COLO668 (cell line): ENCODE results near the gene LGR4.
"Not testable (repeated sequence)": the region's sequence is repeated elsewhere in the genome, so short reads cannot be mapped to it uniquely, and the experiment has no call there.

Experiments used
- DNase-seq: peaks from one replicate; lab custom pipeline; 2025; ENCODE audit not compliant: unreplicated experiment; lab: John Stamatoyannopoulos, UW

The LGR4 gene

GRCh38 chr11:27354359-27354965 lies 118.1 kb downstream of the LGR4 start:
- DNase-seq = no peak

DNA sequence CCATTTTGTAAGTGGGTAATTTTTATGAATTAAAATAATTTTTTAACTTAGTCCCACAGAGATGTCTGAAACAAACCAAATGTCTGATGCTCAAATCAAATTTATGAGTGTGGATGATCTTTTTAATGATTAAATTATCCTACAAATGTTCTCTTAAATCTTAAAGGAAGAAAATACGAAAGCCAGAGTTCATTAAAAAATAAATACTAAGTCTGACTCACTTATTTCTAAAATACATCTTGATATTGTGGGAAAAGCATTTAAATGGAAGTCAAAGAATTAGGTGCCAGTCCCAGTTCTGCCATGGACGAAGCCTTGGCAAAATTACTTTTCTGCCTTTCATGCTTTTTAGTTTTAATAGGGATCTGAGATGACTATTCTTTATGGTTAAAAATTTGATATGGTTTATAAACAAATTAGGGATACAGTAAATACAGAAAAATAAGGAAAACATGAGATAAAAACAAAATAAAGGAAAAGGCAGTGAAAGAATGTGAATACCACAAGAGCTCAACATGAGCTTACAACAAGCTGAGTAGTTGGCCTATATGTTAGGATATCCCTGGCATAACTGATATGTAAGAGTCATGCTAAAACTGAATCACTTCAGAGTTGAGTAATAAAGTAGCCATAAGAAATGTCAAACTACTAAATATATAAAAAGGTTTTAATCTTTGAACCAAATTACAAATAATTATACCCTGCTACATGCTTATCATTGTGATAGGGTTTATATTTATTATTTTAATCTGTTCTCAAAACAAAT lies 118.8 kb downstream of the LGR4 start:
- no peak for DNase-seq

- no peak for DNase-seq
Observed at GRCh38 chr11:27352781-27353180, 119.8 kb downstream of the LGR4 start.

- DNase-seq = no peak
Observed at GRCh38 chr11:27350511-27350910, 122.1 kb downstream of the LGR4 start.

- no peak for DNase-seq
Observed at GRCh38 chr11:27349919-27350318, 122.7 kb downstream of the LGR4 start.

DNA sequence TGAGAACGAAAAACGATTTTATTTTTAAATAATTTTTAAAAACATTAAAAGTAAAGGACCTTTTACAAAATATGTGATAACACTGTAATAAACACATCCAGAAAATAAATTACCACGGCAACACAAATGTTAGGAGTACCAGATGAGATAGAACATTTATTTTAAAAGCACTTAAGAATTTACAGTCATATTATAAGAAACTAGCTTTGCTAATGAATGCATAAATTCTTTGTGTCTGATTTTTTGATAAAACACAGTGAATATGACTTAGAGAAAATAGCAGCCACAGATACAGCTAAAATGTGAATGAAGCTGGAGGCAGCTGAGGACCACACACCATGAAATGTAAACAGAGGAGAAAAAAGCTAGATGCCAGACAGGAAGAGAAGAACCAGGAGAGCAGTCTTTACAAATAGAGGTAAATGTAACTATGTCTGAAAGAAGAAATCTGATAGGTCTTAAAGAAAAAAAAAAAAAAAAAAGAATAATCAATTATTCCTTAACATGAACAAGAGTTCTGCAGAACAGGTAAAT lies 124.2 kb downstream of the LGR4 start:
- DNase-seq = no peak

- peak; percentile 24 for DNase-seq
Observed at GRCh38 chr11:27347359-27348339, 124.9 kb downstream of the LGR4 start.

DNA sequence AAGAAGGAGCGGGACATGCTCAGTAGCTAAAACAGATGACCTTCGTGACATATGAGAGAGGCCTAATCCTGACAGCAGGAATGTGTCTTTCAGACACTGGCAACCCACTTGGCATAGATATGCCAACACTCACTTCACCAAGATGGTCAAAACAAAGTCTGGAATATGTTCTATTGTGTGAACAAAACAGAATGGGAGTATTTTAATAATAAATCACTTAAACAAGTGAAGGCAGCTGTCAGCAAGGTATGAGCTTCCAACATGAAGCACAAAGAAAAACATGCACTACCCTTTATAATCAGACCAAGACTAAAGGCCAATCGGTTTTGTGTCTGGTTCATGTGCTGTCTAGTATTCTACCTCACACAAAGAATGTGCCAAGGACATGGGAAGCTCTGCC lies 132.6 kb downstream of the LGR4 start:
- no peak for DNase-seq

- not testable (repeated sequence) for DNase-seq
Observed at GRCh38 chr11:27334764-27335163, 137.8 kb downstream of the LGR4 start.

DNA sequence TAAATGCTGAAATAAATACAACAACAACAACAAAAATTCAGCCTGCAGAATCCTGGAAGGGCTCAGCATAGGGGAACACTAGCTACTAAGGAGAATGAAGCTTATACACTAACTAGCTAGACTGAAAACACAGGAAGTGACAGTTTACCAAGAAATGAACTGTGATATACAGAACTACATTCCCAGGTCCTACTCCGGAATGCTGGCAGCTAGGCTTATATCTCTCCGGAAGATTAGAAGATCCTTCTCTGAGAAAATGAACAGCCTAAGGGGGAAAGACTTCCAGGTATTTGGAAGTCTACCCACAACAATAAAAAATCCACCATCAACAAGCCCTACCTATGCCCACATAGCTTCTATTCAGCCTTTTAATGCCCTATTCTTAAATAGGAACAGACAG lies 140.6 kb downstream of the LGR4 start:
- no peak for DNase-seq

DNA sequence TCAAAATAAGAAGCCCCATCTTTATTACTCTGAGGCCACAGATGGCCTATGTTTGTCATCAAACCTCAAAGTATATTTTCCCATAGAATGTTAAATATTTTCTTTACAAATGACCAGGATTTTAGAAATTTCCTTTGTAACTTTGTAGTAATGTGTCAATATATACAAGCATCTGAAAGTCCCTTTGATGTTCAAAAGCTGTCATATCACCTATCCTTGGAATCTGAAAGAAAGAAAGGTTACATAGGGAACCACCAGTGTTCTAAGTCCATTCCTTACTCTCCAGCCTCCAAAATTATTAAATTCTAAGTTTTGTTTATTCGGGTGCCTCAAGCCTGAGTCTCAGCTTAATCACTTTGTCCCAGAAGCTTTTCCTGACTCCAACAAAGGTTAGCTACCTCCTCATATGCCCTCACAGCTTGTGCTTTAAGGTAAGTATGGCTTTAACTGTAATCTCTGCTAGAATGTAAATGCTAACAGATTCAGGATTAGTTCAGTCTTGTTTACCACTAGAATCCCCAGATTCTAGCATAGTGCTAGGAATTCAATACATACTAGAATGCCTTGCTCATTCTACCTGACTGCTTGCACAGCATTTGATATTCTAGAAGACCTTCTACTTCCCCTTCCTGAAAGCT lies 141.8 kb downstream of the LGR4 start:
- DNase-seq = no peak

DNA sequence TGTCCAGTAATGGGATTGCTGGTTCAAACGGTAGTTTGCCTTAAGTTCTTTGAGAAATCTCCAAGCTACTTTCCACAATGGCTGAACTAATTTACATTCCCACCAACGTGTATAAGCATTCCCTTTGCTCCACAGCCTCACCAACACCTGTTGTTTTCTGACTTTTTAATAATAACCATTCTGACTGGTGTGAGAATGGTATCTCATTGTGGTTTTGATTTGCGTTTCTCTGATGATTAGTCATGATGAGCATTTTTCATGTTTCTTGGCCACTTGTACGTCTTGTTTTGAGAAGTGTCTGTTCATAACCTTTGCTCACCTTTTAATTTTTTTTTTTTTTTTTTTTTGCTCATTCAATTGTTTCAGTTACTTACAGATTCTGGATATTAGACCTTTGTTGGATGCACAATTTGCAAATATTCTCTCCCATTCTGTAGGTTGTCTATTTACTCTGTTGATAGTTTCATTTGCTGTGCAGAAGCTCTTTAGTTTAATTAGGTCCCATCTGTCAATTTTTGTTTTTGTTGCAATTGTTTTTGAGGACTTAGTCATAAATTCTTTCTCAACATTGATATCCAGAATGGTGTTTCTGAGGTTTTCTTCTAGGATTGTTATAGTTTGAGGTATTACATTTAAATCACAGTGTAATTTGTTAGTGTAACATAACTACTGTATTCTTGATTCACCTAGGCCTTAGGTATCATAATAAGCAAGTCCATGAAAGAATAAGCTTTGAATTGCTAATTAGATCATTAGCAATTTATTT lies 142.5 kb downstream of the LGR4 start:
- DNase-seq = no peak

DNA sequence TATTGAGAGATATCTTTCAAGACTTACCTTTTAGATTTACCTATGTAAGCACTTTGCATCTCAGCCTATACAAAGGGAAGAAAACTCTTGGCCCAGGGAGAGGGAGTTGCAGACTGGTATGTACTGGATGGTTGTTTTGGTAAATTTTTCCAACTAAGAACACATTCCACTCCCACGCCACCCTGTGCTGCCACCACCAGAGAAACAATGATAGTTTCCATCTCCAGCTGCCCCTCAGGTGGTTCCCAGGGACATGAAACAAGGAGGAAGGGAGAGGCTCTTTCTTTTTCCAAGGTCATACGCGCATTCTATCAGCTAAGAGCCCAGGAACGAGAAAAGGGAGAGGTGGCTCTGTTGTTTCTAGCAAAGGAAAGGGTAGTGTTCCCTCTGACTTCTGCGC lies 144.0 kb downstream of the LGR4 start:
- DNase-seq = no peak

GRCh38 chr11:27327064-27327463 lies 145.5 kb downstream of the LGR4 start:
- not testable (repeated sequence) for DNase-seq

DNA sequence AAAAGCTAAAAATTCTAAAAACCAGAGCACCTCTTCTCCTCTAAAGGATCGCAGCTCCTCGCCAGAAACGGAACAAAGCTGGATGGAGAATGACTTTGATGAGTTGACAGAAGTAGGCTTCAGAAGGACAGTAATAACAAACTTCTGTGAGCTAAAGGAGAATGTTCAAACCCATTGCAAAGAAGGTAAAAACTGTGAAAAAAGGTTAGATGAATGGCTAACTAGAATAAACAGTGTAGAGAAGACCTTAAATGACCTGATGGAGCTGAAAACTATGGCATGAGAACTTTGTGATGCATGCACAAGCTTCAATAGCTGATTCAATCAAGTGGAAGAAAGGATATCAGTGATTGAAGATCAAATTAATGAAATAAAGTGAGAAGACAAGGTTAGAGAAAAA lies 150.4 kb downstream of the LGR4 start:
- DNase-seq = not testable (repeated sequence)

DNA sequence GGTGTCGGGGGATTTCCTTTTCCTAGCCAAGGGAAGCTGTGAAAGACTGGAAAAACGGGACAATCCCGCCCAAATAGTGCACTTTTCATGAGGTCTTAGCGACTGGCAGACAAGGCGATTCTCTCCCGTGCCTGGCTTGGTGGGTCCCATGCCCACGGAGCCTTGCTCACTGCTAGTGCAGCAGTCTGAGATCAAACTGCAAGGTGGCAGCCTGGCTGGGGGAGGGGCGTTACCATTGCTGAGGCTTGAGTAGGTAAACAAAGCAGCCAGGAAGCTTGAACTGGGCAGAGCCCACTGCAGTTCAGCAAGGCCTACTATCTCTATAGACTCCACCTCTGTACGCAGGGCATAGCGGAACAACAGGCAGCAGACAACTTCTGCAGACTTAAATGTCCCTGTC lies 151.2 kb downstream of the LGR4 start:
- DNase-seq = peak; percentile 28

DNA sequence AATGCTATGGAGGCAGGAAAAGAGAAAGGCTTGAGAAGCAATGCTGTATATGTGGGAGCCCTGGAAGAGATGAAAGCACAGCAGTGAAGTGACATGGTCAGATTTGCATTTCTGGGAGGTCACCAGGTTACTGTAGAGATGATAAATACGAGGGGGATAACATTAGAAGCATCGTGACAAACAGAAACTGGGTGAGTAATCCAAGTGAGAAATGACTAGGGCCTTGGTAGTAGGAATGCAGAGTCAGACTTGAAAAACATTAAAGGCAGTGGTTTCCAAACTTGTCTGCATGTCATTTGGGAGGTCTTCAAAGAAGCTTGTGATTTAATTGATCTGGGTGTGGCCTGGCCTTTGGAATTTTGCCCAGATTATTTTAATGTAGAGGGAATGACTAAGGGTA lies 153.5 kb downstream of the LGR4 start:
- DNase-seq = no peak

DNA sequence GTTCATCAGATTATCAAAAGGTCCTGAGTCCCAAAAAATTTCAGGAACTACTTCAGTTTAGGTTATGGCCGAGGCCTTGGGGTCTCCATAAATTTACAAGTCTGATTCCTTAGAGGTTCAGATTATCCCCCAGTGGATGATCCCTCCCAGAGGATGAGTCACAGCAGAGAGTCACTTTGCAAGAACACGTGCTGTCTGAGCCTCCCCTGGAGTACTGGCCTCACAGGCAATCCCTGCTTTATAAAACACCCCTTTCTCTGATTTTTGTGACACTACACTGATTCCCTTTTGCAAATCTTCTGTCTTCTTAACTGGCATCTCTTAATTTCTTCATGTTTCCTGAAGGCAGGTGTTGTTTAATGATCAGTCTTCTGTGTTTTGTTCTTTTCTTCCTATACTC lies 154.8 kb downstream of the LGR4 start:
- no peak for DNase-seq
